OCI-LY3 (cell line): Measurements from ENCODE around the gene SORCS3.

Source experiments
- H2AFZ ChIP-seq: fragments of 200-600, 300-600 bp; shearing (Covaris generic); 2 replicates; pipeline ENCODE4 v1.6.0; 2014; ENCODE audit warnings: antibody characterized with exemption, low read depth, low read length
- H3K27ac ChIP-seq: fragments of 200-600, 300-600 bp; sonication (generic); 2 replicates; pipeline ENCODE4 v1.5.1; 2014; ENCODE audit warnings: mild to moderate bottlenecking, low read length, moderate library complexity, mixed read lengths
- H3K27me3 ChIP-seq: fragments of 200-600, 300-600 bp; sonication (generic); 2 replicates; pipeline ENCODE4 v1.6.1; 2014; ENCODE audit warnings: low read depth, low read length, mixed read lengths
- H3K36me3 ChIP-seq: fragments of 200-600, 300-600 bp; sonication (generic); replicated peaks from 2 replicates; pipeline ENCODE3; 2014; ENCODE audit warnings: low read depth, low read length, mixed read lengths
- H3K4me1 ChIP-seq: fragments of 300-600, 200-600 bp; sonication (generic); 2 replicates; pipeline ENCODE4 v1.6.1; 2014; ENCODE audit warnings: low read length, mixed read lengths
- H3K4me2 ChIP-seq: fragments of 200-600, 300-600 bp; sonication (generic); 2 replicates; pipeline ENCODE4 v1.6.1; 2014; ENCODE audit warnings: low read length, mixed read lengths
- H3K4me3 ChIP-seq: fragments of 300-600, 200-600 bp; sonication (generic); 2 replicates; pipeline ENCODE4 v1.5.1; 2014; ENCODE audit warnings: antibody characterized with exemption, mild to moderate bottlenecking, low read length, moderate library complexity
- H3K79me2 ChIP-seq: fragments of 300-600, 200-600 bp; shearing (Covaris generic); 2 replicates; pipeline ENCODE4 v1.6.1; 2014; ENCODE audit warnings: mild to moderate bottlenecking, low read length, mixed read lengths
- H3K9ac ChIP-seq: fragments of 300-600, 200-600 bp; shearing (Covaris generic); 2 replicates; pipeline ENCODE4 v1.6.0; 2014; ENCODE audit warnings: mild to moderate bottlenecking, low read length, moderate library complexity
- H3K9me3 ChIP-seq: fragments of 200-600, 300-600 bp; shearing (Covaris generic); 2 replicates; pipeline ENCODE4 v1.6.1; 2014; ENCODE audit warnings: low read length, mixed read lengths; ENCODE audit not compliant: insufficient read depth
- H4K20me1 ChIP-seq: fragments of 200-600, 300-600 bp; sonication (generic); 2 replicates; pipeline ENCODE4 v1.6.1; 2016; ENCODE audit warnings: low read length, mixed read lengths; ENCODE audit not compliant: insufficient read depth
- CTCF ChIP-seq: fragments of 200-600, 300-600 bp; sonication (generic); IDR thresholded peaks from 2 replicates; pipeline ENCODE4 v1.5.1; 2014; ENCODE audit warnings: antibody characterized with exemption, low read length, low read depth
- EZH2phosphoT487 ChIP-seq: fragments of 200-600 bp; shearing (Covaris generic); IDR thresholded peaks from 2 replicates; pipeline ENCODE4 v1.6.1; 2018; ENCODE audit warnings: antibody characterized with exemption, mixed run types, low read depth

Gene SORCS3

GRCh38 chr10:104892879-104893617, 252.0 kb downstream of the SORCS3 start:
- H3K9ac ChIP-seq: no peak overlapping the region
- no peak overlapping the region for H3K27ac ChIP-seq
- no peaks in the 10 kb centered on the region; the same call in 1 of the 2 replicates for H3K27me3 ChIP-seq
- TF ChIP-seq EZH2phosphoT487 (no peak), CTCF (no peak)
- no peaks in the 10 kb centered on the region for H4K20me1 ChIP-seq
- H2AFZ ChIP-seq: no peak overlapping the region
- no peak overlapping the region for H3K4me3 ChIP-seq
- no peaks in the 10 kb centered on the region for H3K9me3 ChIP-seq
- no peak overlapping the region for H3K4me2 ChIP-seq
- peaks cover 15% of the 10 kb centered on the region for H3K4me1 ChIP-seq
- H3K79me2 ChIP-seq: no peaks in the 10 kb centered on the region
- H3K36me3 ChIP-seq: no peaks in the 10 kb centered on the region

- Histone ChIP-seq H3K4me1 (peaks cover 15% of the 10 kb centered on the region), H3K4me2 (no peak overlapping the region), H2AFZ (no peak overlapping the region), H3K27ac (no peak overlapping the region), H3K9ac (no peak overlapping the region), H4K20me1 (no peaks in the 10 kb centered on the region), H3K4me3 (no peak overlapping the region), H3K9me3 (no peaks in the 10 kb centered on the region), H3K27me3 (no peaks in the 10 kb centered on the region; the same call in 1 of the 2 replicates), H3K36me3 (no peaks in the 10 kb centered on the region), H3K79me2 (no peaks in the 10 kb centered on the region)
- TF ChIP-seq EZH2phosphoT487: no peak
- TF ChIP-seq CTCF: no peak
Measured at GRCh38 chr10:104893701-104894100, 252.6 kb downstream of the SORCS3 start.

- no peaks in the 10 kb centered on the region for H3K79me2 ChIP-seq
- TF ChIP-seq EZH2phosphoT487 (no peak), CTCF (no peak)
- H2AFZ ChIP-seq: no peak overlapping the region
- H3K27me3 ChIP-seq: no peaks in the 10 kb centered on the region; the same call in 1 of the 2 replicates
- no peak overlapping the region for H3K4me3 ChIP-seq
- H3K27ac ChIP-seq: no peak overlapping the region
- no peaks in the 10 kb centered on the region for H3K9me3 ChIP-seq
- no peaks in the 10 kb centered on the region for H4K20me1 ChIP-seq
- H3K4me2 ChIP-seq: no peak overlapping the region
- no peak overlapping the region for H3K9ac ChIP-seq
- H3K4me1 ChIP-seq: peaks cover 17% of the 10 kb centered on the region
- no peaks in the 10 kb centered on the region for H3K36me3 ChIP-seq
Measured at GRCh38 chr10:104894681-104895080, 253.6 kb downstream of the SORCS3 start.

GRCh38 chr10:104895541-104895940, 254.5 kb downstream of the SORCS3 start:
- no peaks in the 10 kb centered on the region for H4K20me1 ChIP-seq
- no peak overlapping the region for H3K27ac ChIP-seq
- no peak overlapping the region for H3K4me3 ChIP-seq
- H2AFZ ChIP-seq: no peak overlapping the region
- no peaks in the 10 kb centered on the region for H3K36me3 ChIP-seq
- TF ChIP-seq EZH2phosphoT487: no peak
- TF ChIP-seq CTCF: no peak
- no peaks in the 10 kb centered on the region; the same call in 1 of the 2 replicates for H3K27me3 ChIP-seq
- H3K79me2 ChIP-seq: no peaks in the 10 kb centered on the region
- no peaks in the 10 kb centered on the region for H3K9me3 ChIP-seq
- peaks cover 22% of the 10 kb centered on the region for H3K4me1 ChIP-seq
- H3K9ac ChIP-seq: no peak overlapping the region
- H3K4me2 ChIP-seq: no peak overlapping the region
